Measurements from ENCODE around the gene IL25. TPM values are rescaled to one million over a fixed set of nuclear protein-coding genes. Genes with fewer than 3 reads are reported as not detected.
"Not testable (repeated sequence)": the region's sequence is repeated elsewhere in the genome, so short reads cannot be mapped to it uniquely, and the experiment has no call there.

IL25 gene
- polyA plus RNA-seq, 1 experiment = not detected

- DNase-seq (ENCODE audit: low read depth) = no peak
- Histone ChIP-seq H3K27me3 (ENCODE audit: control insufficient read depth, insufficient read depth, low read length) (peaks cover 5% of the 10 kb centered on the region; the same call in 1 of the 2 replicates), H3K36me3 (ENCODE audit: control insufficient read depth, insufficient read depth, low read length) (no peaks in the 10 kb centered on the region), H3K4me3 (ENCODE audit: low read depth, low read length) (no peak overlapping the region)
- CTCF ChIA-PET = interaction anchor here (7.1 kb wide), 1 partner anchor 18 kb away, joined by 42 read pairs; no protein-coding TSS in a partner anchor
- TF ChIP-seq CTCF (IDR thresholded peaks at IDR 0.05; ENCODE audit: insufficient read depth, low read depth, low read length) = no peak
- POLR2A ChIA-PET = no interaction called here
These were observed 24.3 kb downstream of the IL25 start for GRCh38 chr14:23396781-23397407.

- Histone ChIP-seq H3K36me3 (ENCODE audit: control insufficient read depth, insufficient read depth, low read length) (no peaks in the 10 kb centered on the region), H3K4me3 (ENCODE audit: low read depth, low read length) (no peak overlapping the region), H3K27me3 (ENCODE audit: control insufficient read depth, insufficient read depth, low read length) (peaks cover 4% of the 10 kb centered on the region; the same call in 1 of the 2 replicates)
- ChIA-PET POLR2A (no interaction called here), CTCF (interaction anchor here (1.7 kb wide), 1 partner anchor 18 kb away, joined by 5 read pairs; no protein-coding TSS in a partner anchor)
- no peak for TF ChIP-seq CTCF (IDR thresholded peaks at IDR 0.05; ENCODE audit: insufficient read depth, low read depth, low read length)
- no peak for DNase-seq (ENCODE audit: low read depth)
These were observed 25.7 kb downstream of the IL25 start for GRCh38 chr14:23398348-23398747.

GRCh38 chr14:23399136-23399535, 26.5 kb downstream of the IL25 start:
- DNase-seq (ENCODE audit: low read depth) = no peak
- no peak overlapping the region for H3K4me3 ChIP-seq (ENCODE audit: low read depth, low read length)
- no peaks in the 10 kb centered on the region for H3K36me3 ChIP-seq (ENCODE audit: control insufficient read depth, insufficient read depth, low read length)
- no peak for TF ChIP-seq CTCF (IDR thresholded peaks at IDR 0.05; ENCODE audit: insufficient read depth, low read depth, low read length)
- ChIA-PET POLR2A (no interaction called here), CTCF (interaction anchor here (1.7 kb wide), 1 partner anchor 18 kb away, joined by 5 read pairs; no protein-coding TSS in a partner anchor)
- H3K27me3 ChIP-seq (ENCODE audit: control insufficient read depth, insufficient read depth, low read length) = peaks cover 5% of the 10 kb centered on the region; the same call in 1 of the 2 replicates

GRCh38 chr14:23399591-23399990, 27.0 kb downstream of the IL25 start:
- no peak overlapping the region for H3K4me3 ChIP-seq (ENCODE audit: low read depth, low read length)
- H3K27me3 ChIP-seq (ENCODE audit: control insufficient read depth, insufficient read depth, low read length) = peaks cover 5% of the 10 kb centered on the region
- no peak for TF ChIP-seq CTCF (IDR thresholded peaks at IDR 0.05; ENCODE audit: insufficient read depth, low read depth, low read length)
- no peak for DNase-seq (ENCODE audit: low read depth)
- ChIA-PET POLR2A (no interaction called here), CTCF (interaction anchor here (1.7 kb wide), 1 partner anchor 19 kb away, joined by 5 read pairs; no protein-coding TSS in a partner anchor)
- no peaks in the 10 kb centered on the region for H3K36me3 ChIP-seq (ENCODE audit: control insufficient read depth, insufficient read depth, low read length)

- H3K27me3 ChIP-seq (ENCODE audit: control insufficient read depth, insufficient read depth, low read length); H3K36me3 ChIP-seq (ENCODE audit: control insufficient read depth, insufficient read depth, low read length); CTCF ChIA-PET; H3K4me3 ChIP-seq (ENCODE audit: low read depth, low read length); POLR2A ChIA-PET; DNase-seq (ENCODE audit: low read depth): not testable (repeated sequence)
These were observed 28.0 kb downstream of the IL25 start for GRCh38 chr14:23400496-23401149.

Data from BJ (cell line).